Effector CD8-positive, alpha-beta T cell (primary cell): ENCODE data around the gene TAAR8.
A peak's percentile ranks its signal among the peaks of the same experiment; 100 is the strongest.
"Not testable (repeated sequence)": the region's sequence is repeated elsewhere in the genome, so short reads cannot be mapped to it uniquely, and the experiment has no call there.

Experiments
- DNase-seq: peaks from one replicate; lab custom pipeline; 2025; lab: John Stamatoyannopoulos, UW
- total RNA-seq, 4 experiments: gene quantifications; one replicate each; lab custom pipeline; 2026; lab: John Stamatoyannopoulos, UW

The TAAR8 gene, protein sequence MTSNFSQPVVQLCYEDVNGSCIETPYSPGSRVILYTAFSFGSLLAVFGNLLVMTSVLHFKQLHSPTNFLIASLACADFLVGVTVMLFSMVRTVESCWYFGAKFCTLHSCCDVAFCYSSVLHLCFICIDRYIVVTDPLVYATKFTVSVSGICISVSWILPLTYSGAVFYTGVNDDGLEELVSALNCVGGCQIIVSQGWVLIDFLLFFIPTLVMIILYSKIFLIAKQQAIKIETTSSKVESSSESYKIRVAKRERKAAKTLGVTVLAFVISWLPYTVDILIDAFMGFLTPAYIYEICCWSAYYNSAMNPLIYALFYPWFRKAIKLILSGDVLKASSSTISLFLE
- 0 reads per million in 4 experiments for total RNA-seq

DNA sequence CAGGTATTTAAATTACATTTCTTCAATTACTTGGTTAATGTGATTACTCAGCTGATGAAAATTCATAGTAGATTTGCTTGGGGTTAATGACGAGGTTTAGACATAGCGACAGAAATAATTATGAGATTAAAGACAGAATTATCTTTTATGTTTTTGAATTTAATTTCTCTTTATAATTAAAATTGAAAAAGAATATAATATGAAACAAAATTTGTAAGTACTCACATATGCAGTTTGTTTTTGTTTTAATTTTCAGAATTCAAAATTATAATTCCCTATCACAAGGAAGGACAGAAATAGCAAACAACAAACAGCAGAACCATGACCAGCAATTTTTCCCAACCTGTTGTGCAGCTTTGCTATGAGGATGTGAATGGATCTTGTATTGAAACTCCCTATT is at the start of gene TAAR8:
TSS of gene TAAR8 (plus strand) at position 301 of the 400 bp plus-strand sequence. CDS start at position 322, 21 bp downstream.
- DNase-seq = no peak

DNA sequence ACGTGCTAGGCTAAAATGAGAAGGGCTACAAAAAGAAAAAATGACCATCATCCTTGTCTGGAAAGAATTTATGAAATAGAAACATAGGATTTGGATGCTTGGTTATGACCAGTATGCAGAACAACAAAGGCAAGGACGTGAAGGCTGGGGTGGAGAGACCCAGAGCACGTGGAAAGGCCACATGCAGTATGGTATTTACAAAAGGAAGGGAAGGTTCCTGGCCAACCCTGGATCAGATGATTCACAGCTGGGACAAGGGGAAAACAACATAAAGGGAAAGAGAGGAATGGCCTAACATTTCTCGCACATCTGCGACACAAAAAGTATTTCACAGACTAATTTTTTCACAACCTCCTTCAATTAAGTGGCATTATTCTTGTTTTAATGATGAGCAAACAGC is 47.7 kb upstream of the TAAR8 start:
- no peak for DNase-seq

DNA sequence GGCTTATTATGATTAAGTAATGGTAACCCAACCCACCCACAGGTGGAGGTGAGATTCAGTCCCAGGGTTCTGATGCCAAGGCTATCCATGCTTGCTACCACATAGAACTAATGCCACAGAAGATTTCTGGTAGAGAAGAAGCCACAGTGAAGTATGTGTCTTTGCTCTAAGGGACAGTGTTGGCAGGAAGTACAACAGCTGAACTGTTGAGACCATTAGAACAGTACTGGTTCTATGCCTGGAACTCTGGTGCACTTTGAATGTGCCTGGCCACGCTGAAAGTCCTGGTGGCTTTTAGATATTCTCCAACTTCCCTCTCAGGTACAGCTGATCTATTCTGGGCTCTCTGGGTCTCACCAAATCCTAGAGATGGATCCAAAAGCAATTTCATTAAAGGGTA is 47.3 kb upstream of the TAAR8 start:
- no peak for DNase-seq

DNA sequence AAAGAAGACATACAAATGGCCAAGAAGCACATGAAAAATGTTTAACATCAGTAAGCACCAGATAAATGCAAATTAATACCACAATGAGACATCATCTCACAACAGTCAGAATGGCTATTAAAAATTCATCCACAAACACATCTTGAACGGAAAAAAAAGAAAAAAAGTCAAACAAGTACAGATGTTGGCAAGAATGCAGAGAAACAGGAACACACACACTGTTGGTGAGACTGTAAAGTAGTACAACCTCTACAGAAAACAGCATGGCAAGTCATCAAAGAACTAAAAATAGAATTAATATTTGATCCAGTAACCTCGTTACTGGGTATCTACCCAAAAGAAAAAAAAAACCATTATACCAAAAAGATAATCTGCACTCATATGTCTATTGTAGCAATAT is 46.0 kb upstream of the TAAR8 start:
- no peak for DNase-seq

DNA sequence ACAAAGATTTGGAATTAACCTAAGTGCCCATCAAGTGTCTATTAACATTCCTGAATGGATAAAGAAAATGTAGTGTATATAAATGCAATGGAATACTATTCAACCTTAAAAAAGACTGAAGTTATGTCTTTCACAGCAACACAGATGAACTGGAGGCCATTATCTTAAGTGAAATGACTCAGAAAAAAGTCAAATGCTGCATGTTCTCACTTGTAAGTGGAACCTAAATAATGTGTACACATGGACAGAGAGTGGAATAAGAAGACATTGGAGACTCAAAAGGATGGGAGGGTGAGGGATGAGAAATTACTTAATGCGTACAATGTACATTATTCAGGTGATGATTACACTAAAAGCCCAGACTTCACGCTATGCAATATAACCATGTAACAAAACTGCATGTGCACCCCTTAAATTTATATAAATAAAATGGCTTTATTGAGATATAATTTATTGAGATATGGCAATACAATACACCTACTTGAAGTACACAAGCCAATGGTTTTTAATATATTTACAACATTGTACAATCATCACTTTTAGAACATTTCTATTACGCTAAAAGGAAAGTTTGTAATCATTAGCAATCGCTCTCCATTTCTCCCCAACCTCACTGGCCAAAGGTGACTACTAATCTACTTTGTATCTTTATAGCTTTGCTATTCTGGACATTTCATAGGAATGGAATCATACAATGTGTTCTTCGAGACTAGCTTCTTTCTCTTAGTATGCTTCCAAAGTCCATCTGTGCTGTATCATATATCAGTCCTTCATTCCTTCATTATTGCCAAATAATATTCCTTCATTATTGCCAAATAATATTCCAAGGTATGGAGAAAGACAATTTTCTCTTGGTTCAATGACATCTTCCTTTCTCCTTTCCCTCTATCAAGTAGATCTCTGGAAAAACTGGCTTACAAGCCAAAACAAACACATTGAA is 45.3 kb upstream of the TAAR8 start:
- no peak for DNase-seq

DNA sequence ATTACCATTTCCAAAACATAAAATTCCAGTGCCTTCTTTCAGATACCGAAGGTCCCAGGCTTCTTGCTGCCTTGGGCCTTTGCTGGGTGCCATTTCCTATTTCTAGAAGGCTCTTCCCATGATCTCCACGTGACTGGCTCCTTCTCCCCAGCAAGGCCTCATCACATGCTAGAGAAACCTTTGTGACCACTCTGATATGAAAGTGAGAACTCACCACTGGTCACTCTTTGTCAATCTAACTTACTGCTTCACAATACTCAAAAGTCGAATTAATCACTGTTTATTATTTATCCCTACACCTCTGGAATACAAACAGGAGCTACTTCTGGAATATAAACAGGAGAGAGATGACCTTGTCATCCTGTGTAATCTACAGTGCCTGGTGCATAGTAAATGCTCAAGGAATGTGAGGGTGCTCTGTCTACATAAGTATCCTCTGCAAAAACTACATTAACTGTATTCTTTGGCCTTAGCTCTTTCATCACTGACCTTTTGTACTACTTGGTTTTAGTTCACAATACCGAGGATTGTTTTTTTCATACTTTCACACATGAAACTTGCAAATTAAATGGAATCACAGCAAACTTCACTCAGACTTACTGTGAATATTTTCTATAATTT is 41.2 kb upstream of the TAAR8 start:
- no peak for DNase-seq

DNA sequence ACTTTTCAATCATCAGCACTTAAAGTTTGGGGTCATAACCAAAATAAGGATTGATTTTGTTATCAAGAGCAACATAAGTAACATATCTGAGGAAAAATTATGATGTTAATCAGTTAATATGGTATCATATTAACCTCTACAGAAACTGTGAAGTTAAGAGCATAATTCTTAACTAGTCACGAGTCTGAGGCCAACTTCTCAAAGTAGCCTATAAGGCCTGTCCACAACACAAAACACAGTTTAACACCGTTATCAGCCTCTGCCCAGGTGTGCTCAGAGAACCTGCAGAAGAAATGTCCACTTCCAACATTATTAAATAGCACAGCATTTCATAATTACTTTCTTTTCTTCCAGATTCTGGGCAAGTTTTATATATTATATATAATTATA is 40.6 kb upstream of the TAAR8 start:
- no peak for DNase-seq

DNA sequence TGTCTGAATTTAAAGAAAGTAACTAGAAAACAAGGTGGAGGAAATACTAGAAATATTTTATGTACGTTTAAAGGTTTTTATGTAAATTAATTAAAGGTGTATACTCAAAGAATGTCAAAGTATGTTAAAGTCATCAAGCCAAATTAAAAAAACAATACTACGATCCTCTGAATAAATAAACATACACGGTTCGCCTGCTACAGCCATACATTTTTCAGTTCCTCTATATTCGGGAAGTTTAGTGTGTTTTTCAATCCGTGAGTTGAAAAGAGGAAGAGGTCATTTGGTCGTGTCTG is 40.2 kb upstream of the TAAR8 start:
- DNase-seq = no peak

DNA sequence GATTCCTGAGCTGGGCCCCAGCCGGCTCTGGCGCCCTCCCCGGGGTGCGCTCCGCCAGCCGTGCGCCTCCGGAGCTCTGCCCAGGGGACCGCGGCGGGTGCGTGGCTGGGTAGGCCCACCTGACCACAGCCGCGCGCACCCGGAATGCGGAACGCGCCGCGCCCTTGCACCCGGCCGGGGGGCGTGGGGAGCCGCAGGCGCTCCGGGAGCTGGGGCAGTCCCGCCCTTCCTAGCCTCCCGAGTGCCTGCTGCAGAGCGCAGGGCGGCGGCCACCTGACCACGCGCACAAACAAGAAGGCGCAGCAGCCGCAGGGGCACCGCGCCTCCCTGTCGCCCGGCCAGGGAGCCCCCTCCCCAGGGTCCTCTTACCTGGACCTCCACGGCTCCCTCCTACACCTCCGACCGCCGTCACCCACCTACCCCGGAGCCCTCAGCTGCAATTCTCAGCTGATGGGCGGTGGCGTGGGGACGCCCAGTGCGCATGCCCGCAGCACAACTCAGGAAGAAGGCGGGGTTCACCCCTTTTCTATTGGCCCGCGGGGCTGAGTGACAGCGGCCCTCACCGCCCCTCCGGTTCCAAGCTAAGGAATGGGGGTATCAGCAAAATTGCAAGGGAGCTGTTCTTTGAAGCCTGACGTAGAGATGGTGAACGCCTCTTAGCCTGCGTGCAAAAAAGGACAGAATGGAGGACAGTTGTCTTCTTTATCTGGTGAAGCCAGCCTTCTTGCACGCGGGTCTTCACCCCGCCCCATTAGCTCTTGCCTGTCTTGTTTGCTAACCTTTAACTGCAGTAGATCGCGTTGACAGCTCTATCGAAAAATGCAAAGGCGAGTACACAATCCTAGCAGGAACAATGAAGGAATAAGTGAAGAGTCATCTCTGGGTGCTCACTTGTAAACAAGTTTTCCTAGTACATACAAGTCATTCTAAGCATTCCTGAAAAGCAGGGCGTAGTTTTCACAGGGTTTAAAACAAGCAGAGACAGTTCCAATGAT is 39.5 kb upstream of the TAAR8 start, which contains the start of gene STX7:
TSS of gene STX7 (minus strand) at position 479 of the 995 bp plus-strand sequence. CDS start 9,586 bp downstream, outside the sequence.
- peak; percentile 80 for DNase-seq

DNA sequence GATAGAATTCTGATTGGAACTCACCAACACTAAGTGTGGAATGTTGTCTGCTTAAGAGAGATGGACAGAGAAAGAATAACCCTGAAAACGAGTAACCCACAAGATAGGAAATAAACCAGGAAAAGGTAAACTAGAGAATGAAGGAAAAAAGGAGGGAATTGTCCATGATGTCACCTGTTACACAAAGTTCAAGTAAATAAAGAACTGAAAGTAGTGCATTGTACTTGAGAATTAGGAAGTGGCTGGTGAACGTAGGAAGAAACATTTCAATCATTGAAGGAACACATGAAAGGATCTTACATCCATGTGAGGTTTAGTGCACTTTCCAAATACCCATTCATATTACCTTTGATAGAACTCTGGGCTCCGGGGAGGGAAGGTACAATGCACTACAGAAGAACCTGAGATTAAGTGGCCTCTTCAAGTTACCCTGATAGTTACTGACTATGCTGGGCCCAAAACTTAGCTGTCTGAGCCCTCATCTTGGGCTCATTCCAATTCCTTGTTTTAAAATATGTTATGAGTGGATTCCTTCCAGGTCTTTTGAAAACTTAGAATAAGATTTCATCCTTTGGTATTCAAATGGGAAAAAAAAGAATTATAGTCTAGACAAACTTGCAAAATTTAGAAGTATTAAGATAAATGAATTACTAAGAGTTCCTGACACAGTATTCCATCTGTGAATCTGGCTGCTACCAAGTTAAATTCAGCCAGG is 38.5 kb upstream of the TAAR8 start:
- DNase-seq = no peak

DNA sequence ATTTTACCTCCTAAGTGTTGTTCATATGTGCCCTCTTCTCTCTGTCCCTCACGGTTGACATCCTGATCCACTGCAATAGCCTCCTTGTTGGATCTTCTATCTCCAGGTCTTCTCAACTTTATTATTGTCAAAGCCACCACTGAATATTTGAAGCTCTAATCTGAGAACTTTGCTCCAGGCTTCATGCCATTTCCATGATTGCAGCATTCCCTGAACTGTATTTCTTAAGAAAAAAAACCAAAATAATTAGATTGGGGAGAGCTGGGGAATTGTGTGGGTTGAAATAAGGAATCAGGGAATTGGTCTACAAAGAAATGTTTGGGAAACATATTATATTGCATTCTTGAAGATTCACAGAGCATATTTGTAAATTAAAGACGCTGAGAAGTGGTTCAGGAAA is 37.1 kb upstream of the TAAR8 start:
- no peak for DNase-seq

DNA sequence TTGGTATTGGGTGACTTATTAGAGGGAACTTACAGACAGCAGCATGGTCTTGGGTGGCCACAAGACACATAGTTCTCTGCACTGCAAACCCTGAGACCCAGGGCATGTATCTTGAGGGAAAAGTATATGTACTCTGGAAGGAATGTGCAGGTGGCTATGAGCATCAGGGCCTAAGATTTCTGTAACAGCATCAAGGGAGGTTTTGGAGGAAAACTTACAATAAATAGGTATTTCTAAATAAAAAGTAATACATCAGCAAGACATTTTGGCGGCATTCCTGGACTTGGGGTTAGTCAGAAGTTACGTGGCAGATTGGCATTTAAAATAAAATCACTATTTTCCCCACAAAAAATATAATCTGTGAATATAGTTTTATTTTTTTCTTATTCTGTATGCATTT is 31.5 kb upstream of the TAAR8 start:
- no peak for DNase-seq

DNA sequence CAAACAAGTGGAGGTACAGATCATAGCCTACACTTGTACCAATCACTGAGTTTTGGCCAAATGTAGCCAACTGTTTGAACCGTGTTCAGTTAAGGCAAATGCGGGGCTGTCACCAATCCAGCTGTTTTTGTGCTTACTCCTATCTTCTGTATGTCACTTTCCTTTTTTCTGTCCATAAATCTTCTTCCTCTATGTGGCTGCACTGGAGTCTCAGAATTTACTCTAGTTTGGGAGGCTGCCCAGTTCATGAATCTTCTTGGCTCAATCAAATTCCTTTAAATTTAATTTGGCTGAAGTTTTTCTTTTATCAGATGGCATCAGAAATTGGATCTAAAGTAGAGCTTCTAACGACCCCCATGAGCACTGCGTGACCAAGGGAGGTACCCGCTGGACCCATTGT is 27.8 kb upstream of the TAAR8 start:
- no peak for DNase-seq

DNA sequence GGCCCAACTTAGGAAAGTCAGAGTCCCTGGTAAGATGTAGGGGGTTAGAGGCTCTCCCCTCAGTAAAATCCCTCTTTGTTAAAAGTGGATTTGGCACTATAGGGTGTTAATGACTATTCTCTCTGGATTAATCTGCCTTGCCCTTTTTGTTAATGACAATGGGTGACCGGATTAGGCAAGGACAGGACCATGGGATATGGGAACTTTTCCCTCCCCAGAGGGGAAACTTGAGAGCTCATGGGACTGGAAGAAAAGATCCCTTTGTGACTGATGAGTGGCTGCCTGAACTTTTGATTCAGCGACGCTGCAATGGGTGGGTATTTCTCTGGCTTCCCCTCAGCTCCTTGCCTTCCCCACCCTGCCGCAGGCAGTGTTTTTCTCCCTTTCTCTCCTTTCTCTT is 26.6 kb upstream of the TAAR8 start:
- DNase-seq = no peak

DNA sequence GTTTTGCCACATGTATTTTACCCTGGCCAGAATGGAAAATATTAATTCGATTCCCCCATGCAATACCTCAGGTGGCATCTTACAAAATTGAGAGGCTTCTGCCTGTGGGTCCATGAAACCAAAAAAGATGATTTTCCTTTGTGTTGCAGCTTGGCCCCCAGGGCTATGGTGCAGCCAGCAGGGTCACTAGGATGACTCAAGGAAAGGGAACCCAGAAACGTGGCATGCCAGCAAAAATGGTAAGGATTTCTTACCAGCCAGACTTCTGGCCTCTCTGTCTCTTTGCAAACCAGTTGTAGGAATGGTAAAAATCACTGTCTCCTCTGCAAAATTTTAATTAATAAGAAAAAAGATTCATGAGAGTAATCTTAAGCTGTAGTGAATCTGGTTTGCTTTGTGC is 26.0 kb upstream of the TAAR8 start:
- DNase-seq = no peak

DNA sequence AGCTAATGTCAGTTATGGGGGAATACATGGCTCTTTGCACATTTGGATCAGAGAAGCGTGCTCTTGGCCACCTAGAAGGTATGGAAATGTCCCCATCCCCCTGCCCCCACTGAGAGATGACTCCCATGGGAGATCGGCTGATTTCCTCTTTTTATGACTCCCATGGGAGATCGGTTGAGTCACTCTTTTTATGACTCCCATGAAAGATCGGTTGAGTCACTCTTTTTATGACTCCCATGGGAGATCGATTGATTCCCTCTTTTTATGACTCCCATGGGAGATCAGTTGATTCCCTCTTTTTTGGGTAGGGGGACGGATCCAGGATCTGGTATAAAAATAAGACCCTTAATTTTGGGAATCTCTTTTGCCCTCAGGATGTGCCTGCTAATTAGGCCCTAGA is 24.7 kb upstream of the TAAR8 start:
- DNase-seq = no peak

DNA sequence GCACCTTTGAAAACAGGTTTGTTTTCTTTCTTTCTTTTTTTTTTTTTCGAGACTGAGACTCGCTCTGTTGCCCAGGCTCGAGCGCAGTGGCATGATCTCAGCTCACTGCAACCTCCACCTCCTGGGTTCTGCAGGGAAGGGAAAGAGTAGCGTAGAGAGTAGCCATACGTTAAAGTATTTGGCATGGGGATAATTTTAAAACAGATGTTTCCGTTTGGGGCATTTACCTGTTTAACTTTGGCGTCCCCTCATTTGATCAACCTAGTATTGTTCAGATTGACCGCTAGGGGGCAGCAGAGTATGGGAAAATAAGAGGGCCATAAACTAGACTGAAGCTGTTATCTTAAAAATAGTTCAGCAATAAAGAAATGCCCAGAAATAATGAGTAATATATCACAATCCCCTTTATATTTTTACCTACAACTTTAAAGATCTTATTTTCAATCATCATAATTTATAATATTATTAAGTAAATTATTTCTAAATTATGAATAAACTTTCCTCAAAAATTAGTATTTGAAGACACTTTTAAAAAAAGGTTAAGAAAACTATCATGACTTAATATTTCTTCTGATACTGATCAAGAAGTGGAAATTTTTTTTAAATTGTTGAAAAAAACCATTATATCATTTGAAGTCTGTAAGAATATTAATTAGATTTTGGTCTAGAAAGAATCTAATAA is 22.0 kb upstream of the TAAR8 start:
- DNase-seq = peak; percentile 62

DNA sequence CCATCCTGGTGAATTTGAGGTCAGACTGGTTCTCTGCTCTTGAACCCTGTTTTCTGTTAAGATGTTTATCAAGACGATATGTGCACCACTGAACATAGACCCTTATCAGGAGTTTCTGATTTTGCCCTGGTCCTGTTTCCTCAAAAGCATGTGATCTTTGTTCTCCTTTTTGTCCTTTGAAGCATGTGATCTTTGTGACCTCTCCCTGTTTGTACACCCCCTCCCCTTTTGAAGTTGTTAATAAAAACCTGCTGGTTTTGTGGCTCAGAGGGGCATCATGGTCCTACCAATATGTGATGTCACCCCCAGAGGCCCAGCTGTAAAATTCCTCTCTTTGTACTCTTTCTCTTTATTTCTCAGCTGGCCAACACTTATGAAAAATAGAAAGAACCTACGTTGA is 17.9 kb upstream of the TAAR8 start:
- not testable (repeated sequence) for DNase-seq

DNA sequence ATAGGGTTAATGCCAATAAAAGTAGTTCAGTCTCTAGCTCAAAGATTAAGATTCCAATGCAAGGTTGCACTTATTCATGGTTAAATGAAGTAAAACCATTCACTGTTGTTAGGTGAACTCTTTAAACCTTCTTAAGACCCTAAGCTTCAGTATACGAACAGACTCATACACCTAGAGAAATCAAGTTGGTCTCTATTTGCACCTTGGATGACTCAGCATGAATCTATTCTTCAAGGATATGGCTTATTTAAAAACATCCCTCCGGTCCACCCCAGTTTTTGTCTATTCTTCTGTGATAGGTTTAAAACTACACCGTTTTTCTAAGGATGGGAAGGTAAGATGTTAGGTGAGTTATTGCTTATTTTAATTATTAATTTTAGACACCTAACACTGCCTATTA is 15.3 kb upstream of the TAAR8 start:
- DNase-seq = no peak

DNA sequence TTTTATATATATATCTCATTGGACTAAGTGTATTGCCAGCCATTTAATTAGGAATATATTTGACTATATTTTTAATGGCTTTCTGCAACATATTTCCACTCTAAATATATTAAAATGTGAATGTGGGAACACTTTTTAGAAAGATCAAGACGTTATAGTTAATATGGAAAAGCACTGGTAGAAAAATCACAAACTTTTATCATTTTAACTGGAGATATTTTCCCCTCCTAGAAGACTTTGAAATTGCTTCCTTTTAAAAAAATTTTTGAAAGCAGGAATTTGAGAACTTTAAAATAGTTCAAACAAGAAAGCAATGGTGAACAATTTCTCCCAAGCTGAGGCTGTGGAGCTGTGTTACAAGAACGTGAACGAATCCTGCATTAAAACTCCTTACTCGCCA is 14.5 kb upstream of the TAAR8 start, which contains the start of gene TAAR9:
TSS of gene TAAR9 (plus strand) at position 301 of the 400 bp plus-strand sequence. CDS start at position 314, 13 bp downstream.
- no peak for DNase-seq
